Ascending aorta (tissue), 2 donors: ENCODE measurements around the gene COG5. TPM values are rescaled to one million over a fixed set of nuclear protein-coding genes. Genes with fewer than 3 reads are reported as not detected.
"Not testable (repeated sequence)": the region's sequence is repeated elsewhere in the genome, so short reads cannot be mapped to it uniquely, and the experiment has no call there.

Source experiments
- DNase-seq, 2 donors: peaks; one replicate each; pipeline ENCODE4 v3.0.0-alpha.2; 2019; ENCODE audit warnings: low spot score in 2 of 2
- H3K27ac ChIP-seq, 2 donors: fragments of 200-600 bp; sonication (generic); one replicate each; pipeline ENCODE4 v1.5.1; 2016 to 2017; ENCODE audit warnings: mild to moderate bottlenecking in 1 of 2
- H3K27me3 ChIP-seq: fragments of 200-600 bp; sonication (generic); one replicate; pipeline ENCODE4 v1.5.1; 2017
- H3K36me3 ChIP-seq, 2 donors: fragments of 200-600 bp; sonication (generic); one replicate each; pipeline ENCODE4 v1.5.1; 2016
- H3K4me1 ChIP-seq, 2 donors: fragments of 200-600 bp; sonication (generic); one replicate each; pipeline ENCODE4 v1.5.1; 2016 to 2017; ENCODE audit warnings: mild to moderate bottlenecking in 1 of 2
- H3K4me3 ChIP-seq, 2 donors: fragments of 200-600 bp; sonication (generic); one replicate each; pipeline ENCODE4 v1.5.1; 2016 to 2017; ENCODE audit warnings: mild to moderate bottlenecking in 1 of 2
- H3K9me3 ChIP-seq, 2 donors: fragments of 200-600 bp; sonication (generic); one replicate each; pipeline ENCODE4 v1.5.1; 2016
- CTCF ChIP-seq, 3 experiments: fragments of 200-600 bp in 2 of 3; fragments of 450-650 bp in 1 of 3; sonication (generic) in 2 of 3; IDR thresholded peaks; one replicate each; pipeline ENCODE4 v1.5.1; 2016 to 2019; ENCODE audit warnings: antibody characterized with exemption in 3 of 3, mild to moderate bottlenecking in 1 of 3, moderate library complexity in 1 of 3
- intact Hi-C: fragments of 100-400 bp; cut with DNase I; formaldehyde crosslinking; loops from one replicate; pipeline ENCODE4 v1.15.1; 2023
- total RNA-seq: library from RNA; depleted of rRNA; stranded (reverse); fragments of >200 nt; gene quantifications from one replicate; pipeline ENCODE4 v1.1.0, GENCODE V29; 2016

The COG5 gene
- total RNA-seq, 1 donor from 2014 or later, result 16.8 TPM

GRCh38 chr7:107230334-107230733, 333.4 kb downstream of the COG5 start:
- no peaks in the 10 kb centered on the region for H3K27me3 ChIP-seq
- no peak for DNase-seq
- no peak for TF ChIP-seq CTCF (IDR thresholded peaks at IDR 0.05)

GRCh38 chr7:107228291-107228690, 335.4 kb downstream of the COG5 start:
- intact Hi-C loops, result no loop called here
- H3K36me3 ChIP-seq, result peaks cover 0 to 14% of the 10 kb centered on the region in 2 donors
- no peak for TF ChIP-seq CTCF (IDR thresholded peaks at IDR 0.05)
- H3K27ac ChIP-seq, result no peak overlapping the region
- no peak for DNase-seq
- peaks cover 0 to 4% of the 10 kb centered on the region in 2 donors for H3K4me1 ChIP-seq
- H3K27me3 ChIP-seq, result no peaks in the 10 kb centered on the region
- no peaks in the 10 kb centered on the region for H3K9me3 ChIP-seq
- no peak overlapping the region for H3K4me3 ChIP-seq

More at GRCh38 chr7:107230334-107230733, 333.4 kb downstream of the COG5 start:
- H3K9me3 ChIP-seq, result no peaks in the 10 kb centered on the region
- intact Hi-C loops, result no loop called here
- no peak overlapping the region for H3K4me3 ChIP-seq
- no peaks in the 10 kb centered on the region for H3K4me1 ChIP-seq
- peaks cover 0 to 18% of the 10 kb centered on the region in 2 donors for H3K36me3 ChIP-seq
- no peak overlapping the region for H3K27ac ChIP-seq

GRCh38 chr7:107224374-107225223, 339.1 kb downstream of the COG5 start:
- Histone ChIP-seq H3K27ac (no peak overlapping the region), H3K27me3 (no peaks in the 10 kb centered on the region), H3K36me3 (peaks cover 0 to 14% of the 10 kb centered on the region in 2 donors), H3K9me3 (no peaks in the 10 kb centered on the region), H3K4me3 (no peak overlapping the region), H3K4me1 (peaks cover 0 to 4% of the 10 kb centered on the region in 2 donors)
- no peak for DNase-seq
- intact Hi-C loops, result no loop called here
- no peak for TF ChIP-seq CTCF (IDR thresholded peaks at IDR 0.05)

- H3K4me3 ChIP-seq, H3K9me3 ChIP-seq, H3K27ac ChIP-seq, H3K4me1 ChIP-seq, H3K36me3 ChIP-seq, intact Hi-C loops, DNase-seq, H3K27me3 ChIP-seq: not testable (repeated sequence)
Measured at GRCh38 chr7:107220806-107221205, 342.9 kb downstream of the COG5 start.

- DNase-seq, result no peak
- no peak for TF ChIP-seq CTCF (IDR thresholded peaks at IDR 0.05)
- H3K27me3 ChIP-seq, result no peaks in the 10 kb centered on the region
- H3K27ac ChIP-seq, result no peak overlapping the region
- intact Hi-C loops, result no loop called here
- H3K36me3 ChIP-seq, result no peaks in the 10 kb centered on the region
- H3K4me3 ChIP-seq, result no peak overlapping the region
- H3K9me3 ChIP-seq, result no peaks in the 10 kb centered on the region
- H3K4me1 ChIP-seq, result peaks cover 0 to 4% of the 10 kb centered on the region in 2 donors
Measured at GRCh38 chr7:107220356-107220755, 343.4 kb downstream of the COG5 start.

GRCh38 chr7:107219563-107220244, 344.0 kb downstream of the COG5 start:
- intact Hi-C loops, result no loop called here
- Histone ChIP-seq H3K27ac (no peak overlapping the region), H3K4me3 (no peak overlapping the region), H3K4me1 (no peaks in the 10 kb centered on the region), H3K36me3 (no peaks in the 10 kb centered on the region), H3K27me3 (no peaks in the 10 kb centered on the region), H3K9me3 (no peaks in the 10 kb centered on the region)
- no peak for DNase-seq
- no peak for TF ChIP-seq CTCF (IDR thresholded peaks at IDR 0.05)
